HG03135 (cell line): ENCODE results near the gene ARHGEF39.
"Not testable (repeated sequence)": the region's sequence is repeated elsewhere in the genome, so short reads cannot be mapped to it uniquely, and the experiment has no call there.

ENCODE experiments used
- ATAC-seq: cut with Tn5 transposase; IDR thresholded peaks from one replicate; pipeline ENCODE4 v1.9.1; 2021; ENCODE audit warnings: mild to moderate bottlenecking, moderate library complexity; ENCODE audit not compliant: unreplicated experiment

Gene ARHGEF39

DNA sequence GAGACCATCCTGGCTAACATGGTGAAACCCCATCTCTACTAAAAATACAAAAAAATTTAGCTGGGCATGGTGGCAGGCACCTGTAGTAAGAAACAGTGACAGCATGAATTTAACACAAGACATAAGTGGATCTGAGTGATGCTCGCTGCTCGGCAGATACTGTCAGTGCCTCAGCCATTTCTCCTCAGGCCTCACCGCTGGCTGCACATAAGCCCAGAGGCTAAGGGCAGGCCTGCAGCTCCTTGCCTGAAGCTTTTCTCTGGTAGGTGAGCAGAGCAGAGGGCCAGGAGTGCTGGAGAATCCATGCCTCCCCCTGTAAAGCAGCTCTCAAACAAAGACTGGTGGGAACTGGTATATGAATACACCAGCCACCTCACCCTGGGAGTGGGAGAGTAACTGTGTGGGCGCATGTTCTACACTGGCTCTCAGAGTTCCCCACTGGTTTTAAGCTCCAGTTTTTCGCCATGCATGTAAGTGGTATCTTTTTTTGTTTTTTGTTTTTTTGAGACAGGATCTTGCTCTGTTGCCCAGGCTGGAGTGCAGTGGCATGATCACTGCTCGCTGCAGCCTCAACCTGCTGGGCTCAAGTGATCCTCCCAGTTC lies 36.5 kb downstream of the ARHGEF39 start:
- no peak for ATAC-seq

DNA sequence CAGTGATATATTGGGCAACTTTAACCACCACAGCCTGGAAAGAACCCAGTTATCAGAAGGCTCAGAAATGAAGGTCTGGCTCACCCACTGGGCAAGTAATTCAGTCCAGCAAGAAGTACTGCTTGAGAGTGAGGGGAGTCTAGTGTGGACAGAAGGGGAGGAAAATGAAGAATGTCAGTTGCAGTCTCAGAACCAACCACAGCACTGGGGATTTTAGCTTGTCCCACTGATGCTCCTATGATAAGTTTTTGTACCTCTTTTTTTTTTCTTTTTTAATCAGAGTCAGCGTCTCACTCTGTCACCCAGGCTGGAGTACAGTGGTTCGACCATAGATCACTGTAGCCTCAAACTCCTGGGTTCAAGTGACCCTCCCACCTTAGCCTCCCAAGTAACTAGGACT lies 37.4 kb downstream of the ARHGEF39 start:
- no peak for ATAC-seq

GRCh38 chr9:35619800-35620158 lies 45.2 kb downstream of the ARHGEF39 start:
- peak; percentile 56 for ATAC-seq

- ATAC-seq = peak; percentile 38
Observed at GRCh38 chr9:35618854-35619799, 45.9 kb downstream of the ARHGEF39 start.

DNA sequence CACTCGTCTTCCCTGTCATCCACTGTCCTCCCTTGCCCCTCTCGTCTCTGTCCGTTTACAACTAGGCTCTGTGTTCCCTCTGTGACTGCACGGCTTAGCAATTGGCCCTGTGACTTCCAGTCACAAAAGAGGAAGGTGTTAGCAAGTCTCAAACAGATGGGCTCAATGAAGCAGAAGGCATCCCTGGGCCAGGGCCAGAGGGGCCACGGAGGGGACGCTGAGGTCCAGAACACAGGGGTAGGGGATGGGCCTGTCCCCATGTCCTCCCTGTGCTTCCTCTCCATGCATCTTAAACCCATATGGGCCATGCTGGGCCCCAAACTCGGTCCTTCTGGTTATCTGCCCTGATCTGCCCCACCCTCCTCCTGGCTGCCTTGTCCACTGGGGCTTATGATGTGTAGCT lies 46.7 kb downstream of the ARHGEF39 start, which contains the start of gene CD72:
Gene CD72 (minus strand): TSS at position 89 of the 403 bp plus-strand sequence. CDS start 110 bp downstream, outside the sequence.
- no peak for ATAC-seq

DNA sequence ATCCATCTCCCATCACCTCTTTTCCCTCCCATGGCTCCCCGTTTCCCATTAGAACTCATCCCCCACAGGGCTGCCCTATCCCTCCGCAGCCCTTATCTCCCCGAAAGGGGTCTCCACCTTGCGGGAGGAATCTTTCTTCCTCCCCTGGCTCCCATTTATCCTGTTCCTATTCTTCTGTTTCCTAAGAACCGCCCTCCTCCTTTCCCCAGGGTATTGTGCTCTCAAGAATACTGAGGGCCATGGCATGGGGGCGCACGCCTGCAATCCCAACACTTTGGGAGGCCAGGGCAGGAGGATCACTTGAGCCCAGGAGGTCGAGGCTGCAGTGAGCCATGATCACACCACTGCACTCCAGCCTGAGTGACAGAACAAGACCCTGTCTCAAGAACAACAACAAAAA lies 47.4 kb downstream of the ARHGEF39 start:
- no peak for ATAC-seq

DNA sequence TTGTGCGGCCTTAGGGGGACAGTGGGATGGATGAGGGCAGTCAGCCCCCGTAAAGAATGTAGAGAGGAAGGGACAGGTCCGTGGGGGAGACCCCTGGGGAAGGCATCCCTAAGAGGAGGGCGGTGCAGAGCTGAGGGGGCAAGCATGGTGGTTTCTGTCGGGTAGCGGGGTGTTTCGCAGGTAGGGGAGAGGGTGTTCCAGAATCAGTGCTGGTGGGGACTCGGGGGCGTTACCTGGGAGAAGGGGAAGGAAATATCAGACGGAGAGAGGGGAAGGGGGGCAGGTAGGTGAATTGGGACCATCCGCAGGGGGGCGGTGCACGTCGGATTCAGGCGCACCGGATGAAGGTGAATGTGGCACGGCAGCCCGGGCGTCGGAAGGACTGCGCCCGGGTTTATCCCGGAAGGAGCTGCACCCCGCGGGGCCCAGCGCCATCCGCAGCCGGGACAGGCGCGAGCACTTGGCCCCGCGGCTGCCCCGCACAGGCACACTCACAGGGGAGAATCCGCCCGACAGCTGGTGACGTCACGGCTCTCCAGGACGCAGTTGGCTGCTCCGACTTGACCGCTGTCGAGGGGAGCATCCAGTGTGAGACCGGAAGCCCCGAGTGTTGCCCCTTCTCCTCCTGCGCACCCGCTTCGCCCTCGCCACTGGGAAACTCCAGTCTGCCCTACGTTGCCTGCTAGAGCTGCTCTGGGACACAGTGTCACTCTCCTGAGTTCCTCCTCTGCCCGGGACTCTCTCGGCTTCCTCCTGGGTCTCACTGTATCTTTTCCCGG lies 48.1 kb downstream of the ARHGEF39 start:
- no peak for ATAC-seq

DNA sequence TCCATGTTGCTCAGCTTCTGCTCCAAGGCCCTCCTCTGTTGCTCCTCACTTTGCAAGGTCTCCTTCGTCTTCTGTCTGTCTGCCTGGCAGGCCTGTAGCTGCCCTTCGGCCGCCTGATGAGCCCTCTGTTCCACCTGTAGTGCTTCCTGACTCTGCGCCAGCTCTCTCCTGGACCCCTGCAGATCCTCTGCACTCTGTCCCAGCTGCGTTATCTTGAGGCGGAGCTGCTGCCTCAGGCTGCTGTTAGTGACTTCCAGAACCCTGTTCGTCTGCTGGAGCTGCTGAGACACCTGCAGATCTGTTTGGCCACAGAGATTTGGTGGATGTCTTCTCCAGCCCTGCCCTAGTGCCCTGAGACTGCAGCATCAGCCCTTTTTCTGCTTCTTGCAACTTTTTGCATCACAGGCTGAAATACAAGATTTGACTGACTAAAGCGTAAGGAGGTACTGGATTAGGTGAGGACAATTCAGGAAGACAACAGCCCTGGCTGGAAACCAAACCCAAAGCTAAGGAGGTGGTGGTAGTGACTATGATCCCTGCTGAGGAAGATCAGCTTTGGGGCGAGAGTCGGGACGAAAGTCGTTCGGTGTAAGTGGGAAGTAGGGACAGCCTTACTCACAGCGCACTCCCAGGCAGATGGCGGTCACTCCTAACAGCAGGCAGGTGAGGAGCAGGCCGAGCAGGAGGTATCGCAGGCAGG lies 48.9 kb downstream of the ARHGEF39 start:
- no peak for ATAC-seq

- no peak for ATAC-seq
Observed at GRCh38 chr9:35612843-35613242, 52.2 kb downstream of the ARHGEF39 start.

GRCh38 chr9:35612066-35612465 lies 52.9 kb downstream of the ARHGEF39 start:
- ATAC-seq = not testable (repeated sequence)

DNA sequence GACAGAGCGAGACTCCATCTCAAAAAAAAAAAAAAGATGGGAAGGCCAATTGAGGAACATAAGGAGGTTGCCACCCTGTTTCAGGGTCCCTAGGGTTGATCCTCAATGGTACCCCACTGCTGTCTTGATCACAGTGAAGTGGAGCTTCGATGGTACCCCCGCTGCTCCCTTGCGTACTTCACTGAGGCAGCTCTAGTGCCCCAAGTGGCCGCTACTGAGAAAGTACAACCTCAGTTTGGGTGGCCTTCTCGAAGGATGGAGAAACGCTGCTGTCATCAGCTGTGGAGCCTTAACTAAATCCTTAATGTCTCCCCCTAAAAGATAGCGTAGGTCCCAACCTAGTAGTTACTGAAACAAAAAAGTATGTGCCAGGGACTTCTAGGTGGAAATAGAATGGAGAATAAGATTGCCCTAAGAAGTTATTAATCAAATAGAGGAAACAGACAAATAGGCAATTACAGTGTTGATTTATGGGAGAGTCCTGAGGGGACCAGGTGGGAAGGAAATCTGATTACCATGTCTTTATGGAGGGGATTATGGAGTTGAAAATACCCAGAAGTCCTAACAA lies 53.7 kb downstream of the ARHGEF39 start:
- no peak for ATAC-seq

DNA sequence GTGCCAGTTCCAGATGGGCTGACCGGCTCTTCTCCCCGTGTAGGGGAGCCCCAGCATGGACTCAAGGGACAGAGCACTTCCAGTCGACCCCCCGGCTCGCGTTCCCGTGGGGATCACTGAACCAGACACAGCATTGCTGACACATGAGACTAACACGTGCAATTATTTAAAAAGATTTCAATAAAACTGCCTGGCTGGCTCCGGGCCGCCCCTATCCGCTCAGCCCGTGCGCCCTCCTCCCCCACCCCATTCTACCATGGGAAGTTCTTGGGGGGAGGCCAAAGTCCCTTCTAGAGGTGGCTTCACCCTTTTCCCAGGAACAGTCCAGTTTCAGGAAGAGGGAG lies 55.2 kb downstream of the ARHGEF39 start:
- no peak for ATAC-seq
